ENCODE results near the gene R3HCC1L. TPM values are rescaled to one million over a fixed set of nuclear protein-coding genes. Genes with fewer than 3 reads are reported as not detected.

The R3HCC1L gene
- total RNA-seq, 1 donor from 2014 or later = 16.9 TPM

DNA sequence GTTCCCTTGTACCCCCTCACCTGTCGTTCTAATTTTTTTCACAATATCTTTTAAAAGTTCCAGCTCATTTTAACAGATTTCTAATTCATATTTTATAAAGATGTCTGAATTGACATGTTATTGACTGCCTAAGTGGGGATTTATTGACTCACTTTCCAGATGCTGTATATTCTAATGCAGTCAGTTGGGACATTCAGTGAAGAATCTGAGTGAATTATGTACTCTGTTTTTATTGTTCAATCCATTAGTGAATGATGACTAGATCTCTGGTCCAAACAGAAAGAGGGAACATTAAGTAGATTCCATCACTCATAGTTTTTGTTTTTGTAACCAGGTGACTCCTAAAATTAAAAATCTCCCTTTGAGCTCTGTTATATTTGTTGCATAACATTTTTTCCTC lies 79.3 kb downstream of the R3HCC1L start:
- H3K36me3 Mint-ChIP-seq = peaks cover 30% of the 10 kb centered on the region
- TF ChIP-seq, protein P1, sequence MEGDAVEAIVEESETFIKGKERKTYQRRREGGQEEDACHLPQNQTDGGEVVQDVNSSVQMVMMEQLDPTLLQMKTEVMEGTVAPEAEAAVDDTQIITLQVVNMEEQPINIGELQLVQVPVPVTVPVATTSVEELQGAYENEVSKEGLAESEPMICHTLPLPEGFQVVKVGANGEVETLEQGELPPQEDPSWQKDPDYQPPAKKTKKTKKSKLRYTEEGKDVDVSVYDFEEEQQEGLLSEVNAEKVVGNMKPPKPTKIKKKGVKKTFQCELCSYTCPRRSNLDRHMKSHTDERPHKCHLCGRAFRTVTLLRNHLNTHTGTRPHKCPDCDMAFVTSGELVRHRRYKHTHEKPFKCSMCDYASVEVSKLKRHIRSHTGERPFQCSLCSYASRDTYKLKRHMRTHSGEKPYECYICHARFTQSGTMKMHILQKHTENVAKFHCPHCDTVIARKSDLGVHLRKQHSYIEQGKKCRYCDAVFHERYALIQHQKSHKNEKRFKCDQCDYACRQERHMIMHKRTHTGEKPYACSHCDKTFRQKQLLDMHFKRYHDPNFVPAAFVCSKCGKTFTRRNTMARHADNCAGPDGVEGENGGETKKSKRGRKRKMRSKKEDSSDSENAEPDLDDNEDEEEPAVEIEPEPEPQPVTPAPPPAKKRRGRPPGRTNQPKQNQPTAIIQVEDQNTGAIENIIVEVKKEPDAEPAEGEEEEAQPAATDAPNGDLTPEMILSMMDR (IDR thresholded peaks at IDR 0.05; ENCODE audit: unreplicated experiment) = no peak
- DNase-seq (ENCODE audit: low spot score in 2 of 2, unreplicated experiment in 2 of 2) = no peak
- H3K9me3 Mint-ChIP-seq = peaks cover 20% of the 10 kb centered on the region
- no peak overlapping the region for H3K27ac Mint-ChIP-seq
- H3K4me1 Mint-ChIP-seq = peaks cover 8% of the 10 kb centered on the region
- H3K27me3 Mint-ChIP-seq (ENCODE audit: low read depth) = no peaks in the 10 kb centered on the region
- H3K4me3 Mint-ChIP-seq = no peak overlapping the region

DNA sequence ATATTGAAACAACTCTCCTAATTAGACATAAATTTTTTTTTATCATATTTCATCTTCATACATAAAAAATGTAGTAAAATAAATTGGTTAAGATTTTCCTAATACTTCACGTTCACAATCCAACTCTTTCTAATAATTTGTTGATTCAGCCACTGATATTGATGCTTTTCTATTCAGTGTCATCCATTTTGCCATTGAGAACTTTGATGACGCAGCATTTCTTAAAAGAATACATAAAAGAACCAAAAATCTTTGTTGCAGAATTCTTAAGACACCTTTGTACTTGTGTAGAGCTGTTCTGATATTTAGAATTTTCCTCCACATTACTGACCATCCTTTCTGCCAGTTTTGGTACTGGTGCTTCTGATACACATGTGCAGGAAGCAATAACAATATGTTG lies 80.9 kb downstream of the R3HCC1L start:
- Mint-ChIP-seq H3K9me3 (peaks cover 33% of the 10 kb centered on the region), H3K36me3 (peaks cover 35% of the 10 kb centered on the region), H3K27ac (no peak overlapping the region), H3K4me3 (no peak overlapping the region), H3K27me3 (ENCODE audit: low read depth) (no peaks in the 10 kb centered on the region), H3K4me1 (peaks cover 8% of the 10 kb centered on the region)
- TF ChIP-seq, protein P1 (IDR thresholded peaks at IDR 0.05; ENCODE audit: unreplicated experiment) = no peak
- no peak for DNase-seq (ENCODE audit: low spot score in 2 of 2, unreplicated experiment in 2 of 2)

DNA sequence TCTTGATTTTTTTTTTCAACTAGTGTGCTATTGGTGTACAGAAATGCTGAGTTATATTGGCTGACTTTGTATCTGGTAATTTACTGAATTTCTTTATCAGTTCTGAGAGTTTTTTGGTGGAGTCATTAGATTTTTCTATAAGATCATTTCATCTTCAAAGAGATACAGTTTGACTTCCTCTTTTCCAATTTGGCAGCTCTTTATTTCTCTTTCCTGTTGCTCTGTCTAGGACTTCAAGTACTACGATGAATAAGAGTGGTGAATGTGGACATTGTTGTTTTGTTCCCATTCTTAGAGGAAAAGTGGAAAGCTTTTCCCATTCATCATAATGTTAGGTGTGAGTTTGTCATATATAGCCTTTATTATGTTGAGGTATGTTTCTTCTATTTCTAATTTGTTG lies 83.3 kb downstream of the R3HCC1L start:
- DNase-seq (ENCODE audit: low spot score in 2 of 2, unreplicated experiment in 2 of 2) = no peak
- Mint-ChIP-seq H3K36me3 (peaks cover 35% of the 10 kb centered on the region), H3K9me3 (peaks cover 33% of the 10 kb centered on the region), H3K4me3 (no peak overlapping the region), H3K4me1 (no peaks in the 10 kb centered on the region), H3K27me3 (ENCODE audit: low read depth) (no peaks in the 10 kb centered on the region), H3K27ac (no peak overlapping the region)
- TF ChIP-seq, protein P1 (IDR thresholded peaks at IDR 0.05; ENCODE audit: unreplicated experiment) = no peak

DNA sequence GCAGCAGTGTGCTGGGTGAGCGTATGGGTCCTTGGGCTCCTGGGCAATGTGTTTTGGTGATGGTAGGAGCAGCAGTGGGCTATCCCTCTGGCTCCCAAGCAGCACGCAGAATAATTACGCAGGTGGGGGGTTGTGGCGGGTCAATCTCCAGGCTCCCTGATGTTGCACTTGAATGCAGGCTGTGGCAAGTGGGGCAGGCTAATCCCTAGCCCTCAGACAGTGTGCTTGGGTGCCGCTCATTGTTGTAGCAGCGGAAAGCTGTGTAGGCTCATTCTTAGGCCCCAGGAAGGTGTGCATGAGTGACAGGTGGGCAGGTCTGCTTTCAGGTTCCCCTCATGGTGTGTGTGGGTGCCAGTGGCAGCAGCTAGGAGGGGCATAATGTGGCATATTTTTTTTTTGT lies 89.4 kb downstream of the R3HCC1L start:
- peaks cover 17% of the 10 kb centered on the region for H3K9me3 Mint-ChIP-seq
- peaks cover 20% of the 10 kb centered on the region for H3K36me3 Mint-ChIP-seq
- H3K27ac Mint-ChIP-seq = no peak overlapping the region
- H3K4me3 Mint-ChIP-seq = no peak overlapping the region
- no peaks in the 10 kb centered on the region for H3K27me3 Mint-ChIP-seq (ENCODE audit: low read depth)
- TF ChIP-seq, protein P1 (IDR thresholded peaks at IDR 0.05; ENCODE audit: unreplicated experiment) = no peak
- H3K4me1 Mint-ChIP-seq = no peaks in the 10 kb centered on the region
- no peak for DNase-seq (ENCODE audit: low spot score in 2 of 2, unreplicated experiment in 2 of 2)

DNA sequence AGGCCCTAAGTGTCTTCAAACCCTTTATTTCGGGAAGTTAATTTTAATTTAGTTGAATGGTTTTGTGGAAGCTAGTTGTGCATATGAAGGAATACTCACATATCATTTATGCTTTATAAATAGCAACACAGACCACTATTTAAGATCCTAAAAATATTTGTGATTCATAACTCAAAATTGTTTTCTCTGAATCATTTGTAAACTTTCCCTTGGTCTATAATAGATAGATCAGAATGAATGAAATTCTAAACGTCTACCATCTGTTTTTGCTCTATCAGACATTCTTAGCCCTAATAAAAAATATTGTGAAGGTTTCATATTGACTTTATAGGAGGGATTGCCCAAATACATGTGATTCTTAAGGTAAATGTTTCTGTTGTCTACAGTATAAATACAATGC lies 90.1 kb downstream of the R3HCC1L start:
- TF ChIP-seq, protein P1 (IDR thresholded peaks at IDR 0.05; ENCODE audit: unreplicated experiment) = no peak
- no peaks in the 10 kb centered on the region for H3K4me1 Mint-ChIP-seq
- no peaks in the 10 kb centered on the region for H3K27me3 Mint-ChIP-seq (ENCODE audit: low read depth)
- DNase-seq (ENCODE audit: low spot score in 2 of 2, unreplicated experiment in 2 of 2) = no peak
- no peak overlapping the region for H3K27ac Mint-ChIP-seq
- H3K4me3 Mint-ChIP-seq = no peak overlapping the region
- H3K9me3 Mint-ChIP-seq = peaks cover 16% of the 10 kb centered on the region
- H3K36me3 Mint-ChIP-seq = peaks cover 19% of the 10 kb centered on the region

DNA sequence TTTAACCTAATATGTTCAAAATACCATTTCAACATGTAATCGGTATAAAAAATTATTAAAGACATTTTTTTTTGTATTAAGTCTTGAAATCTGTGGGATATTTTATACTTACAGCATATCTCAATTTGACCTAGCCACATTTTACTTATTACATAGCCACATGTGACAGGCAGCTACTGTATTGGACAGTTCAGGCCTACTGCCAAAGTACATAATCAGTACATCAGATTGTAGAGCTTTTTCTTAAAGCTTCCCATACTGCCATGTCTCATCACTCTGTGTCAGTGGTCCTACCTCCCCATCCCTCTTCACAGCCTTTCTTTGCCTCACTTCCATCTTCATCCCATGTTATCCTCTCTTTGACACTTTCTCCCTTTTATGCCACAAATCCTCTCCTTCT lies 90.5 kb downstream of the R3HCC1L start:
- TF ChIP-seq, protein P1 (IDR thresholded peaks at IDR 0.05; ENCODE audit: unreplicated experiment) = no peak
- Mint-ChIP-seq H3K27ac (no peak overlapping the region), H3K9me3 (peaks cover 11% of the 10 kb centered on the region)

More for the DNA sequence above, 90.5 kb downstream of the R3HCC1L start:
- H3K36me3 Mint-ChIP-seq = peaks cover 17% of the 10 kb centered on the region
- DNase-seq (ENCODE audit: low spot score in 2 of 2, unreplicated experiment in 2 of 2) = no peak
- H3K27me3 Mint-ChIP-seq (ENCODE audit: low read depth) = no peaks in the 10 kb centered on the region
- no peak overlapping the region for H3K4me3 Mint-ChIP-seq
- no peaks in the 10 kb centered on the region for H3K4me1 Mint-ChIP-seq

Measured in mesothelial cell of epicardium (in vitro differentiated cells).